HepG2 (cell line): ENCODE results near the gene YIF1A. TPM values are rescaled to one million over a fixed set of nuclear protein-coding genes. Genes with fewer than 3 reads are reported as not detected.

Source experiments
- ATAC-seq: fragments of 200-7000 bp; cut with Tn5 transposase; 3 replicates; pipeline ENCODE4 v1.9.1; 2020; ENCODE audit warnings: mild to moderate bottlenecking, moderate library complexity
- BruUV-seq: library from RNA; stranded (reverse); fragments of 400-500 nt; replicated peaks from 2 replicates; lab custom pipeline; 2021; lab: Mats Ljungman, UMichigan
- CTCF ChIA-PET: fragments of 300-600 bp; formaldehyde crosslinking; extraction: SDS; loops from one replicate; lab custom pipeline; 2021; ENCODE audit warnings: low total read pairs, inconsistent platforms, low intra/inter-chr PET ratio; lab: Yijun Ruan, JAX
- POLR2A ChIA-PET: fragments of 350-600 bp; sonication (Branson Sonifier 250); formaldehyde crosslinking; loops from one replicate; lab custom pipeline; 2020; ENCODE audit warnings: antibody characterized with exemption, inconsistent platforms; lab: Yijun Ruan, JAX
- DNase-seq: peaks from one replicate; pipeline ENCODE4 v3.0.0-alpha.2; 2015; ENCODE audit warnings: low spot score
- FAIRE-seq: peaks from 3 replicates; lab custom pipeline; 2011; peaks lifted over from hg19 to GRCh38; lab: Jason Lieb, UNC
- H2AFZ ChIP-seq: one replicate; pipeline ENCODE4 v1.6.1; 2011; ENCODE audit warnings: low read length, inconsistent platforms
- H3K27ac ChIP-seq: fragments of 300-600 bp; 3 replicates; pipeline ENCODE4 v1.8.0; 2011; ENCODE audit warnings: mixed run types, mild to moderate bottlenecking, mixed read lengths, low read length, inconsistent platforms; ENCODE audit not compliant: insufficient read depth; ENCODE audit errors: extremely low read length
- H3K27me3 ChIP-seq, 2 experiments: fragments of 200-600 bp in 1 of 2; 2 replicates in 1 of 2; 3 replicates in 1 of 2; pipeline versions ENCODE4 v1.6.0 to v1.8.0; 2011; ENCODE audit warnings: low read length in 2 of 2, mild to moderate bottlenecking in 2 of 2, moderate library complexity in 2 of 2, inconsistent platforms in 1 of 2; ENCODE audit not compliant: insufficient read depth in 2 of 2, control insufficient read depth in 1 of 2
- H3K36me3 ChIP-seq, 2 experiments: fragments of 200-600 bp in 1 of 2; replicated peaks in 1 of 2; 2 replicates in 1 of 2; 3 replicates in 1 of 2; pipeline versions ENCODE4 v1.5.1 to v1.8.0; 2011; ENCODE audit warnings: low read length in 2 of 2, inconsistent platforms in 1 of 2; ENCODE audit not compliant: insufficient read depth in 2 of 2, control insufficient read depth in 1 of 2
- H3K4me1 ChIP-seq: 2 replicates; pipeline ENCODE4 v1.5.1; 2012; ENCODE audit warnings: low read length, inconsistent platforms; ENCODE audit not compliant: insufficient read depth
- H3K4me2 ChIP-seq: 2 replicates; pipeline ENCODE4 v1.6.0; 2011; ENCODE audit warnings: low read depth, low read length, inconsistent platforms
- H3K4me3 ChIP-seq, 3 experiments: fragments of 200-600 bp in 1 of 3; sonication (generic), shearing (Covaris generic) in 1 of 3; replicated peaks in 1 of 3; 2 replicates each; pipeline ENCODE4 v1.5.1; 2011 to 2016; ENCODE audit warnings: low read length in 3 of 3, inconsistent platforms in 2 of 3, low read depth in 2 of 3, mild to moderate bottlenecking in 2 of 3, control low read depth in 1 of 3, mixed read lengths in 1 of 3; ENCODE audit not compliant: insufficient read depth in 1 of 3
- H3K79me2 ChIP-seq: one replicate; pipeline ENCODE4 v1.6.1; 2011; ENCODE audit warnings: low read length, inconsistent platforms; ENCODE audit not compliant: insufficient read depth
- H3K9ac ChIP-seq: 2 replicates; pipeline ENCODE4 v1.6.0; 2011; ENCODE audit warnings: mild to moderate bottlenecking, low read depth, low read length, inconsistent platforms; ENCODE audit not compliant: insufficient read depth
- H3K9me3 ChIP-seq: 2 replicates; pipeline ENCODE4 v1.5.1; 2012; ENCODE audit warnings: mild to moderate bottlenecking, low read length
- H4K20me1 ChIP-seq: 2 replicates; pipeline ENCODE4 v1.6.0; 2011; ENCODE audit warnings: inconsistent platforms, mild to moderate bottlenecking, low read length, moderate library complexity; ENCODE audit not compliant: insufficient read depth
- CHD2 ChIP-seq: IDR thresholded peaks from 2 replicates; pipeline ENCODE4 v1.6.1; 2011; ENCODE audit warnings: low read depth, low read length, improper control_type of control experiment
- KLF6 ChIP-seq: IDR thresholded peaks from 2 replicates; pipeline ENCODE4 v1.8.0; 2016; ENCODE audit warnings: missing biosample characterization, missing genetic modification reagents
- MTA1 ChIP-seq: sonication (generic); formaldehyde crosslinking; IDR thresholded peaks from 2 replicates; pipeline ENCODE4 v1.4.0; 2020; ENCODE audit warnings: missing genetic modification reagents, mild to moderate bottlenecking, borderline replicate concordance
- NKX3-1 ChIP-seq: sonication (generic); formaldehyde crosslinking; IDR thresholded peaks from 2 replicates; pipeline ENCODE4 v1.5.0; 2020; ENCODE audit warnings: missing genetic modification reagents
- RBFOX2 ChIP-seq: fragments of 200-400 bp; formaldehyde crosslinking; IDR thresholded peaks from 2 replicates; pipeline ENCODE4 v1.6.1; 2017; ENCODE audit warnings: low read depth, mild to moderate bottlenecking, low read length
- SP4 ChIP-seq: sonication (generic); formaldehyde crosslinking; IDR thresholded peaks from 2 replicates; pipeline ENCODE4 v1.8.1; 2023; ENCODE audit warnings: mild to moderate bottlenecking, missing genetic modification reagents
- TEAD2 ChIP-seq: sonication (generic); formaldehyde crosslinking; IDR thresholded peaks from 2 replicates; pipeline ENCODE4 v1.9.0; 2021; ENCODE audit warnings: missing genetic modification reagents
- ZFX ChIP-seq: sonication (generic); formaldehyde crosslinking; IDR thresholded peaks from 2 replicates; pipeline ENCODE4 v1.4.0; 2020; ENCODE audit warnings: mild to moderate bottlenecking, low read depth, missing genetic modification reagents, moderate library complexity
- ZFY ChIP-seq: sonication (generic); formaldehyde crosslinking; IDR thresholded peaks from 2 replicates; pipeline ENCODE4 v1.4.0; 2020; ENCODE audit warnings: missing genetic modification reagents
- ZNF615 ChIP-seq: sonication (generic); formaldehyde crosslinking; IDR thresholded peaks from 2 replicates; pipeline ENCODE4 v1.5.0; 2020; ENCODE audit warnings: mild to moderate bottlenecking, missing genetic modification reagents, borderline replicate concordance
- ZNF747 ChIP-seq: sonication (generic); formaldehyde crosslinking; IDR thresholded peaks from 2 replicates; pipeline ENCODE4 v1.8.1; 2023; ENCODE audit warnings: missing genetic modification reagents, mild to moderate bottlenecking, borderline replicate concordance
- WGBS: methylation state at CpG from one replicate; pipeline ENCODE4 v1.1.6; 2017; ENCODE audit warnings: low lambda C conversion rate; 5-methylcytosine and 5-hydroxymethylcytosine counted together
- in situ Hi-C: cut with HindIII; loops from 2 replicates; pipeline ENCODE4 v1.10.0; 2017; ENCODE audit warnings: low pct_unique_long_range_greater_than_20kb; ENCODE audit not compliant: extremely low pct_ligation_motif_present
- intact Hi-C: fragments of 100-400 bp; cut with micrococcal nuclease; formaldehyde crosslinking; loops from one replicate; pipeline ENCODE4 v1.10.0; 2022; ENCODE audit not compliant: unreplicated experiment
- polyA plus RNA-seq, 8 experiments: library from polyadenylated mRNA; depleted of rRNA in 3 of 8; stranded (reverse) in 7 of 8; unstranded in 1 of 8; fragments of >200 nt; fragmentation: Illumina TruSeq in 4 of 8; extraction: Trizol in 4 of 8; gene quantifications; 2 replicates each; pipeline versions ENCODE4 v1.2.1 to v1.2.3, GENCODE V29; 2011 to 2016; ENCODE audit warnings: low read depth in 4 of 8, missing spikeins in 1 of 8, mixed read lengths in 1 of 8; ENCODE audit not compliant: insufficient read depth in 1 of 8
- total RNA-seq, 5 experiments: library from RNA; depleted of rRNA; stranded (reverse); fragments of >200 nt; fragmentation: Illumina TruSeq; extraction: Trizol; gene quantifications; 2 replicates each; pipeline ENCODE4 v1.2.3, GENCODE V29; 2016; ENCODE audit warnings: low read depth in 1 of 5
- TF ChIP-seq, protein P1 (sequence below): sonication (generic); formaldehyde crosslinking; IDR thresholded peaks from 2 replicates; pipeline ENCODE4 v1.4.0; 2020; ENCODE audit warnings: missing genetic modification reagents
- TF ChIP-seq, protein P2 (sequence below): sonication (generic); formaldehyde crosslinking; IDR thresholded peaks from 2 replicates; pipeline ENCODE4 v1.4.0; 2020; ENCODE audit warnings: mild to moderate bottlenecking, missing genetic modification reagents
- TF ChIP-seq, protein P3 (sequence below): sonication (generic); formaldehyde crosslinking; conservative IDR thresholded peaks from 2 replicates; pipeline ENCODE4 v1.4.0; 2020; ENCODE audit warnings: missing genetic modification reagents
- TF ChIP-seq, protein P4 (sequence below): IDR thresholded peaks from 2 replicates; pipeline ENCODE4 v1.6.1; 2016; ENCODE audit warnings: missing genetic modification reagents, missing compliant biosample characterization

Gene YIF1A
- total and polyA plus RNA-seq, 2 of the 13 experiments (the other 11 are each of a cell fraction or from before 2014, with no cell fraction given), result 133 to 145 TPM

DNA sequence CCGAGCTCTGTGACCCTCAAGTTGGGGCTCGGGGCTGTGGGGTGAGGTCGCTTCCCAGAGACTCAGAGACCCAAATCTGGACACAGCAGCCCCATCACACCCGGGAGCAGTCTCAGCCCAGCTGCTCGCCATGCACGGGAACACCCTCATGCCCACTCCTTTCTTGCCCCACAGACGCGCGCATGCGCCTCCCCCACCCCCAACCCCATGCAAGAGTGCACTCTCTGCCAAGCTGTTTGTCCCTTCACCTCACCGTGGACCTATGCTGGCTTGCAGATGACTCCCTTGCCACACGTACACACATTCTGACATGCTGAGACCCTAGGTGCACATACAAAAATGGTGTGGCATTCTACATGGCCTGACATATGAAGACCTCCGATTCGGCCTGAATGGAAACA is 28.4 kb upstream of the YIF1A start (continued):
- TF ChIP-seq, protein P1, sequence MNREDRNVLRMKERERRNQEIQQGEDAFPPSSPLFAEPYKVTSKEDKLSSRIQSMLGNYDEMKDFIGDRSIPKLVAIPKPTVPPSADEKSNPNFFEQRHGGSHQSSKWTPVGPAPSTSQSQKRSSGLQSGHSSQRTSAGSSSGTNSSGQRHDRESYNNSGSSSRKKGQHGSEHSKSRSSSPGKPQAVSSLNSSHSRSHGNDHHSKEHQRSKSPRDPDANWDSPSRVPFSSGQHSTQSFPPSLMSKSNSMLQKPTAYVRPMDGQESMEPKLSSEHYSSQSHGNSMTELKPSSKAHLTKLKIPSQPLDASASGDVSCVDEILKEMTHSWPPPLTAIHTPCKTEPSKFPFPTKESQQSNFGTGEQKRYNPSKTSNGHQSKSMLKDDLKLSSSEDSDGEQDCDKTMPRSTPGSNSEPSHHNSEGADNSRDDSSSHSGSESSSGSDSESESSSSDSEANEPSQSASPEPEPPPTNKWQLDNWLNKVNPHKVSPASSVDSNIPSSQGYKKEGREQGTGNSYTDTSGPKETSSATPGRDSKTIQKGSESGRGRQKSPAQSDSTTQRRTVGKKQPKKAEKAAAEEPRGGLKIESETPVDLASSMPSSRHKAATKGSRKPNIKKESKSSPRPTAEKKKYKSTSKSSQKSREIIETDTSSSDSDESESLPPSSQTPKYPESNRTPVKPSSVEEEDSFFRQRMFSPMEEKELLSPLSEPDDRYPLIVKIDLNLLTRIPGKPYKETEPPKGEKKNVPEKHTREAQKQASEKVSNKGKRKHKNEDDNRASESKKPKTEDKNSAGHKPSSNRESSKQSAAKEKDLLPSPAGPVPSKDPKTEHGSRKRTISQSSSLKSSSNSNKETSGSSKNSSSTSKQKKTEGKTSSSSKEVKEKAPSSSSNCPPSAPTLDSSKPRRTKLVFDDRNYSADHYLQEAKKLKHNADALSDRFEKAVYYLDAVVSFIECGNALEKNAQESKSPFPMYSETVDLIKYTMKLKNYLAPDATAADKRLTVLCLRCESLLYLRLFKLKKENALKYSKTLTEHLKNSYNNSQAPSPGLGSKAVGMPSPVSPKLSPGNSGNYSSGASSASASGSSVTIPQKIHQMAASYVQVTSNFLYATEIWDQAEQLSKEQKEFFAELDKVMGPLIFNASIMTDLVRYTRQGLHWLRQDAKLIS, result no peak
- no peak for TF ChIP-seq KLF6
- TF ChIP-seq NKX3-1 (CRISPR knock-in tag), result no peak
- no peak for TF ChIP-seq ZNF747 (CRISPR knock-in tag)
- TF ChIP-seq, protein P2, sequence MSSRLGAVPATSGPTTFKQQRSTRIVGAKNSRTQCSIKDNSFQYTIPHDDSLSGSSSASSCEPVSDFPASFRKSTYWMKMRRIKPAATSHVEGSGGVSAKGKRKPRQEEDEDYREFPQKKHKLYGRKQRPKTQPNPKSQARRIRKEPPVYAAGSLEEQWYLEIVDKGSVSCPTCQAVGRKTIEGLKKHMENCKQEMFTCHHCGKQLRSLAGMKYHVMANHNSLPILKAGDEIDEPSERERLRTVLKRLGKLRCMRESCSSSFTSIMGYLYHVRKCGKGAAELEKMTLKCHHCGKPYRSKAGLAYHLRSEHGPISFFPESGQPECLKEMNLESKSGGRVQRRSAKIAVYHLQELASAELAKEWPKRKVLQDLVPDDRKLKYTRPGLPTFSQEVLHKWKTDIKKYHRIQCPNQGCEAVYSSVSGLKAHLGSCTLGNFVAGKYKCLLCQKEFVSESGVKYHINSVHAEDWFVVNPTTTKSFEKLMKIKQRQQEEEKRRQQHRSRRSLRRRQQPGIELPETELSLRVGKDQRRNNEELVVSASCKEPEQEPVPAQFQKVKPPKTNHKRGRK (CRISPR knock-in tag), result no peak
- TF ChIP-seq, protein P3, sequence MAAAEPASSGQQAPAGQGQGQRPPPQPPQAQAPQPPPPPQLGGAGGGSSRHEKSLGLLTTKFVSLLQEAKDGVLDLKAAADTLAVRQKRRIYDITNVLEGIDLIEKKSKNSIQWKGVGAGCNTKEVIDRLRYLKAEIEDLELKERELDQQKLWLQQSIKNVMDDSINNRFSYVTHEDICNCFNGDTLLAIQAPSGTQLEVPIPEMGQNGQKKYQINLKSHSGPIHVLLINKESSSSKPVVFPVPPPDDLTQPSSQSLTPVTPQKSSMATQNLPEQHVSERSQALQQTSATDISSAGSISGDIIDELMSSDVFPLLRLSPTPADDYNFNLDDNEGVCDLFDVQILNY (CRISPR knock-in tag), result no peak

DNA sequence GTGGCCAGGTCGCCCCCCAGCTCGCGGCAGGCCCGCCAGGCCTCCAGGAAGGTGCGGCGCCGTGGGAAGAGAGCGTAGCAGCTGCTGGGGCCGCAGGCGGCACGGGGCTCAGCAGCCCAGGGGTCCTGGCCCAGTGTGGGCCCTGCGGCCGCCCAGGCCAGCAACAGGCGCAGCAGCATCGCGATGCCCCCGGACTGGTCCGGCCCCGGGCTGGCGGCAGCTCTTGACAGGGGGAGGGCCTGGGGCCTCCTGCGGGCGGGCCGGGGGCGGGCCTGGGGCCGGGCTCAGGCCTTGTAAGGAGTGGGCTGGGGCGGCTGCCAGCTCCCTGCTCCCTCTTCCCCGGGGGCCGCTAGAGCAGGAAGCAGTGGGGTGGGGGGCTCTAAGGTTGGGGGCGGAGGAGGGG is 27.9 kb upstream of the YIF1A start, which contains the start of gene CD248:
Gene CD248, minus strand, starts transcription at position 196 of the 403 bp plus-strand sequence. Its CDS starts 17 bp downstream, at position 179.
- Histone ChIP-seq H3K4me2 (peak within 1 kb of the TSS; percentile 78), H3K4me3 (peak within 1 kb of the TSS; percentile 11 to 66 (median 24)), H3K9me3 (no peaks in the 10 kb centered on the region), H3K27ac (peak within 1 kb of the TSS; percentile 32), H3K9ac (peak within 1 kb of the TSS; percentile 40), H3K36me3 (no peaks in the 10 kb centered on the region), H3K79me2 (no peaks in the 10 kb centered on the region), H3K27me3 (0 out of 5 replicates have a peak, but pooled peaks cover 0 to 4% of the 10 kb centered on the region in 2 experiments), H2AFZ (no peak within 1 kb of the TSS), H3K4me1 (peaks cover 39% of the 10 kb centered on the region), H4K20me1 (no peaks in the 10 kb centered on the region)
- 40% methylated on average over 5 of the region's 29 CpGs for WGBS
- FAIRE-seq (no peak), ATAC-seq (peak; percentile 12), DNase-seq (no peak)
- in situ Hi-C loops (no loop called here), intact Hi-C loops (loop anchor here (10.0 kb wide), 1 partner anchor 68 kb away; no protein-coding TSS in a partner anchor)
- POLR2A ChIA-PET, result interaction anchor here (0.8 to 3.7 kb wide), 7 partner anchors 10 to 34 kb away, joined by 3 to 28 read pairs (median 6); partner anchors contain the start of genes B4GAT1, BRMS1, RIN1 and YIF1A
- CTCF ChIA-PET, result no interaction called here
- no TSS peak for BruUV-seq
- TF ChIP-seq SP4 (CRISPR knock-in tag) (no peak; the same call in 1 of the 2 replicates), MTA1 (CRISPR knock-in tag) (no peak), CHD2 (0 out of 2 replicates have a peak, but pooled peaks have one; percentile 17), ZNF615 (CRISPR knock-in tag) (no peak), RBFOX2 (peak; percentile 51; the same call in 1 of the 2 replicates), ZFY (CRISPR knock-in tag) (peak; percentile 38; the same call in 1 of the 2 replicates), ZFX (CRISPR knock-in tag) (peak; percentile 50; the same call in 1 of the 2 replicates), TEAD2 (CRISPR knock-in tag) (no peak)
- TF ChIP-seq, protein P4, sequence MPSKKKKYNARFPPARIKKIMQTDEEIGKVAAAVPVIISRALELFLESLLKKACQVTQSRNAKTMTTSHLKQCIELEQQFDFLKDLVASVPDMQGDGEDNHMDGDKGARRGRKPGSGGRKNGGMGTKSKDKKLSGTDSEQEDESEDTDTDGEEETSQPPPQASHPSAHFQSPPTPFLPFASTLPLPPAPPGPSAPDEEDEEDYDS (CRISPR knock-in tag), result peak; percentile 40; the same call in 1 of the 2 replicates
